Stimulated activated CD8-positive, alpha-beta memory T cell treated with anti-CD3 and anti-CD28 coated beads, Interleukin-7, amount 100 ng/mL, for 48 hours (primary cell): ENCODE data around the gene VAMP2.

ENCODE experiments used
- DNase-seq, 2 donors: peaks; one replicate each; pipeline ENCODE4 v3.0.0-alpha.2; 2020; ENCODE audit warnings: low read depth in 1 of 2; ENCODE audit errors: extremely low read depth in 1 of 2

The VAMP2 gene

GRCh38 chr17:8124350-8125153 is 38.2 kb downstream of the VAMP2 start:
- no peak for DNase-seq

- no peak for DNase-seq
Observed at GRCh38 chr17:8123695-8124349, 38.9 kb downstream of the VAMP2 start, which contains the start of gene HES7. Gene HES7 (minus strand): TSS chr17:8124106. CDS start chr17:8124084, 22 bp downstream.

GRCh38 chr17:8122924-8123694 is 39.6 kb downstream of the VAMP2 start:
- DNase-seq: no peak

- no peak for DNase-seq
Observed at GRCh38 chr17:8122422-8122923, 40.3 kb downstream of the VAMP2 start.

- DNase-seq: no peak
Observed at GRCh38 chr17:8121681-8122421, 40.9 kb downstream of the VAMP2 start.

GRCh38 chr17:8121407-8121680 is 41.4 kb downstream of the VAMP2 start:
- no peak for DNase-seq

GRCh38 chr17:8120520-8121406 is 42.0 kb downstream of the VAMP2 start:
- DNase-seq: peak in 1 of 2 donors; percentile 72

- peak; percentile 71 to 81 for DNase-seq
Observed at GRCh38 chr17:8119581-8120519, 42.9 kb downstream of the VAMP2 start.

- peak; percentile 69 to 74 for DNase-seq
Observed at GRCh38 chr17:8118769-8119580, 43.8 kb downstream of the VAMP2 start.

GRCh38 chr17:8117980-8118768 is 44.6 kb downstream of the VAMP2 start, which contains the start of gene ALOXE3:
Gene ALOXE3 (minus strand): TSS chr17:8118514. CDS start chr17:8117990, 524 bp downstream.
- no peak for DNase-seq

- no peak for DNase-seq
Observed at GRCh38 chr17:8117367-8117979, 45.3 kb downstream of the VAMP2 start.

- no peak for DNase-seq
Observed at GRCh38 chr17:8116776-8117175, 46.0 kb downstream of the VAMP2 start.

- no peak for DNase-seq
Observed at GRCh38 chr17:8110907-8111306, 51.8 kb downstream of the VAMP2 start.

GRCh38 chr17:8110456-8110804 is 52.3 kb downstream of the VAMP2 start:
- no peak for DNase-seq

- DNase-seq: no peak
Observed at GRCh38 chr17:8109661-8110455, 52.9 kb downstream of the VAMP2 start.
